Suprapubic skin (tissue), 4 donors: ENCODE measurements around the gene CDH13.

Experiments
- CTCF ChIP-seq, 2 donors: fragments of 200-600 bp in 1 of 2; fragments of 450-650 bp in 1 of 2; sonication (generic) in 1 of 2; IDR thresholded peaks; one replicate each; pipeline ENCODE4 v1.5.1; 2016 to 2019; ENCODE audit warnings: antibody characterized with exemption in 2 of 2, mild to moderate bottlenecking in 1 of 2, moderate library complexity in 1 of 2
- EP300 ChIP-seq: sonication (generic); formaldehyde crosslinking; IDR thresholded peaks from one replicate; pipeline ENCODE4 v1.6.1; 2017; ENCODE audit warnings: antibody characterized with exemption
- POLR2A ChIP-seq, 2 donors: fragments of 450-650 bp; IDR thresholded peaks; one replicate each; pipeline ENCODE4 v1.6.1; 2017; ENCODE audit warnings: antibody characterized with exemption in 2 of 2, mild to moderate bottlenecking in 2 of 2, moderate library complexity in 2 of 2
- POLR2AphosphoS5 ChIP-seq, 3 donors: sonication (generic); formaldehyde crosslinking; IDR thresholded peaks; one replicate each; pipeline ENCODE4 v1.6.1; 2017; ENCODE audit warnings: antibody characterized with exemption in 3 of 3

- TF ChIP-seq CTCF (IDR thresholded peaks at IDR 0.05), result no peak
- no peak for TF ChIP-seq POLR2A (IDR thresholded peaks at IDR 0.05)
- TF ChIP-seq POLR2AphosphoS5 (IDR thresholded peaks at IDR 0.05), result no peak
- TF ChIP-seq EP300, result no peak
Measured at GRCh38 chr16:82841108-82841507, 214.3 kb downstream of the CDH13 start.
